HCT116 (cell line): ENCODE measurements around the gene C3orf22.

ENCODE experiments used
- CTCF ChIP-seq, 3 experiments: fragments of 200-600 bp in 1 of 3; sonication (generic) in 1 of 3; IDR thresholded peaks in 2 of 3; conservative IDR thresholded peaks in 1 of 3; 2 replicates each; pipeline ENCODE4 v1.5.1; 2012 to 2017; ENCODE audit warnings: low read depth in 2 of 3, low read length in 2 of 3, antibody characterized with exemption in 1 of 3, borderline replicate concordance in 1 of 3, control low read depth in 1 of 3, mild to moderate bottlenecking in 1 of 3, mixed read lengths in 1 of 3, mixed run types in 1 of 3, moderate library complexity in 1 of 3; ENCODE audit not compliant: insufficient read depth in 1 of 3
- EGR1 ChIP-seq: IDR thresholded peaks from 2 replicates; pipeline ENCODE4 v1.6.1; 2012; ENCODE audit warnings: low read depth
- ELF1 ChIP-seq: IDR thresholded peaks from 2 replicates; pipeline ENCODE4 v1.6.1; 2012; ENCODE audit warnings: low read depth, borderline replicate concordance
- MAX ChIP-seq: IDR thresholded peaks from 2 replicates; pipeline ENCODE4 v1.6.1; 2012
- POLR2A ChIP-seq: IDR thresholded peaks from 2 replicates; pipeline ENCODE4 v1.7.0; 2011; ENCODE audit warnings: borderline replicate concordance; ENCODE audit not compliant: insufficient read depth, insufficient read length; ENCODE audit errors: extremely low read depth
- SP1 ChIP-seq: IDR thresholded peaks from 2 replicates; pipeline ENCODE4 v1.6.1; 2012; ENCODE audit warnings: low read depth
- TF ChIP-seq, protein P1 (sequence below): IDR thresholded peaks from 2 replicates; pipeline ENCODE4 v1.6.1; 2011; ENCODE audit warnings: mild to moderate bottlenecking, low read length, moderate library complexity; ENCODE audit not compliant: insufficient replicate concordance; ENCODE audit errors: extremely low read depth

- TF ChIP-seq CTCF (IDR thresholded peaks at IDR 0.05 in 2 of 3, conservative IDR thresholded peaks at IDR 0.05 in 1 of 3; ENCODE audit: borderline replicate concordance in 1 of 3, insufficient read depth in 1 of 3, low read depth in 2 of 3, low read length in 2 of 3) (no peak), POLR2A (no peak), ELF1 (no peak), SP1 (no peak), MAX (no peak), EGR1 (no peak)
- TF ChIP-seq, protein P1, sequence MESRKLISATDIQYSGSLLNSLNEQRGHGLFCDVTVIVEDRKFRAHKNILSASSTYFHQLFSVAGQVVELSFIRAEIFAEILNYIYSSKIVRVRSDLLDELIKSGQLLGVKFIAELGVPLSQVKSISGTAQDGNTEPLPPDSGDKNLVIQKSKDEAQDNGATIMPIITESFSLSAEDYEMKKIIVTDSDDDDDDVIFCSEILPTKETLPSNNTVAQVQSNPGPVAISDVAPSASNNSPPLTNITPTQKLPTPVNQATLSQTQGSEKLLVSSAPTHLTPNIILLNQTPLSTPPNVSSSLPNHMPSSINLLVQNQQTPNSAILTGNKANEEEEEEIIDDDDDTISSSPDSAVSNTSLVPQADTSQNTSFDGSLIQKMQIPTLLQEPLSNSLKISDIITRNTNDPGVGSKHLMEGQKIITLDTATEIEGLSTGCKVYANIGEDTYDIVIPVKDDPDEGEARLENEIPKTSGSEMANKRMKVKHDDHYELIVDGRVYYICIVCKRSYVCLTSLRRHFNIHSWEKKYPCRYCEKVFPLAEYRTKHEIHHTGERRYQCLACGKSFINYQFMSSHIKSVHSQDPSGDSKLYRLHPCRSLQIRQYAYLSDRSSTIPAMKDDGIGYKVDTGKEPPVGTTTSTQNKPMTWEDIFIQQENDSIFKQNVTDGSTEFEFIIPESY = no peak
Measured at GRCh38 chr3:126502656-126503055, 56.1 kb downstream of the C3orf22 start.
